Activated B cell treated with CpG ODN at 0.5 μM for 24 hours (primary cell): Measurements from ENCODE around the gene RUVBL2. TPM values are rescaled to one million over a fixed set of nuclear protein-coding genes. Genes with fewer than 3 reads are reported as not detected.

Experiments
- ATAC-seq: fragments of 200-7000 bp; cut with Tn5 transposase; one replicate; pipeline ENCODE4 v1.10.0; 2021; ENCODE audit warnings: low read depth, mild to moderate bottlenecking, moderate library complexity
- CTCF ChIA-PET: fragments of 350-600 bp; sonication (Branson Sonifier 250); formaldehyde crosslinking; loops from one replicate; lab custom pipeline; 2021; ENCODE audit warnings: antibody characterized with exemption; lab: Charles Lee
- POLR2A ChIA-PET: fragments of 350-600 bp; sonication (Branson Sonifier 250); formaldehyde crosslinking; loops from one replicate; lab custom pipeline; 2021; ENCODE audit warnings: antibody characterized with exemption; lab: Charles Lee
- DNase-seq: peaks from one replicate; pipeline ENCODE4 v3.0.0; 2022
- H3K27ac Mint-ChIP-seq: one replicate; pipeline ENCODE4 v1.8.0; 2020; ENCODE audit warnings: mixed read lengths
- H3K27me3 Mint-ChIP-seq: one replicate; pipeline ENCODE4 v1.8.0; 2021; ENCODE audit warnings: mixed read lengths
- H3K36me3 Mint-ChIP-seq: one replicate; pipeline ENCODE4 v1.8.0; 2021; ENCODE audit warnings: low read depth, mixed read lengths
- H3K4me1 Mint-ChIP-seq: one replicate; pipeline ENCODE4 v1.8.0; 2021; ENCODE audit warnings: mixed read lengths
- H3K4me3 Mint-ChIP-seq: one replicate; pipeline ENCODE4 v1.8.0; 2020; ENCODE audit warnings: mild to moderate bottlenecking, mixed read lengths
- H3K9me3 Mint-ChIP-seq: one replicate; pipeline ENCODE4 v1.8.0; 2020; ENCODE audit warnings: mixed read lengths
- CTCF ChIP-seq: fragments of 200-600 bp; IDR thresholded peaks from one replicate; pipeline ENCODE4 v1.8.0; 2022; ENCODE audit warnings: antibody characterized with exemption, mild to moderate bottlenecking
- intact Hi-C: fragments of 100-400 bp; cut with micrococcal nuclease; formaldehyde crosslinking; loops from one replicate; pipeline ENCODE4 v1.15.1; 2024
- total RNA-seq: library from RNA; stranded (reverse); gene quantifications from 2 replicates; pipeline ENCODE4 v1.2.3, GENCODE V29; 2022

RUVBL2 gene
- total RNA-seq, 1 donor from 2014 or later: 75.6 TPM

- DNase-seq (peak; percentile 55), ATAC-seq (no peak)
- Mint-ChIP-seq H3K36me3 (peaks cover 43% of the 10 kb centered on the region), H3K27me3 (no peaks in the 10 kb centered on the region), H3K9me3 (no peaks in the 10 kb centered on the region), H3K4me1 (peaks cover 72% of the 10 kb centered on the region), H3K4me3 (peak overlapping the region; percentile 99), H3K27ac (peak overlapping the region; percentile 99)
- CTCF ChIA-PET: no interaction called here
- POLR2A ChIA-PET: interaction anchor here (0.6 to 8.1 kb wide), 15 partner anchors 9 to 345 kb away, joined by 3 to 179 read pairs (median 5); partner anchors contain the start of genes BAX, NUCB1, PPP1R15A and RPL18
- intact Hi-C loops: loop anchor here (2.0 kb wide), 3 partner anchors 63 to 627 kb away; partner anchors contain the start of genes DBP, NUCB1 and PRR12
- no peak for TF ChIP-seq CTCF
Observed at GRCh38 chr19:48963371-48964204, 30.1 kb upstream of the RUVBL2 start.

- Mint-ChIP-seq H3K4me1 (peaks cover 70% of the 10 kb centered on the region), H3K9me3 (no peaks in the 10 kb centered on the region), H3K36me3 (peaks cover 46% of the 10 kb centered on the region), H3K27ac (peak overlapping the region; percentile 99), H3K4me3 (peak overlapping the region; percentile 99), H3K27me3 (no peaks in the 10 kb centered on the region)
- POLR2A ChIA-PET: interaction anchor here (0.7 to 8.1 kb wide), 17 partner anchors 10 to 345 kb away, joined by 3 to 179 read pairs (median 5); partner anchors contain the start of genes BAX, GYS1, NUCB1 and PPP1R15A
- DNase-seq (no peak), ATAC-seq (no peak)
- CTCF ChIA-PET: interaction anchor here (1.3 to 1.4 kb wide), 2 partner anchors 169 to 176 kb away, joined by 4 to 5 read pairs; no protein-coding TSS in a partner anchor
- TF ChIP-seq CTCF: no peak
- intact Hi-C loops: loop anchor here (1.0 to 5.0 kb wide), 7 partner anchors 10 to 626 kb away; partner anchors contain the start of genes BAX, DBP and PRR12
Observed at GRCh38 chr19:48964205-48965039, 29.3 kb upstream of the RUVBL2 start.

- H3K9me3 Mint-ChIP-seq: no peaks in the 10 kb centered on the region
- H3K36me3 Mint-ChIP-seq: peaks cover 52% of the 10 kb centered on the region
- H3K27ac Mint-ChIP-seq: peak within 1 kb of the TSS; percentile 99
- ATAC-seq (peak; percentile 80), DNase-seq (peak; percentile 88)
- peak within 1 kb of the TSS; percentile 99 for H3K4me3 Mint-ChIP-seq
- no peaks in the 10 kb centered on the region for H3K27me3 Mint-ChIP-seq
- CTCF ChIA-PET: interaction anchor here (1.3 to 1.4 kb wide), 2 partner anchors 170 to 177 kb away, joined by 4 to 5 read pairs; no protein-coding TSS in a partner anchor
- peaks cover 70% of the 10 kb centered on the region for H3K4me1 Mint-ChIP-seq
- intact Hi-C loops: loop anchor here (1.0 to 5.0 kb wide), 7 partner anchors 11 to 626 kb away; partner anchors contain the start of genes BAX, DBP and PRR12
- no peak for TF ChIP-seq CTCF
- POLR2A ChIA-PET: interaction anchor here (0.8 to 8.1 kb wide), 15 partner anchors 9 to 346 kb away, joined by 3 to 179 read pairs (median 5); partner anchors contain the start of genes BAX, BCAT2, DHDH and GYS1
Observed at GRCh38 chr19:48965040-48965805, 28.5 kb upstream of the RUVBL2 start, which contains the start of gene FTL. FTL (plus strand) TSS chr19:48965309; CDS start chr19:48965508, 199 bp downstream.

- intact Hi-C loops: loop anchor here (1.0 to 5.0 kb wide), 7 partner anchors 10 to 625 kb away; partner anchors contain the start of genes BAX, DBP and PRR12
- CTCF ChIA-PET: interaction anchor here (0.5 to 2.2 kb wide), 4 partner anchors 123 to 581 kb away, joined by 3 to 8 read pairs (median 6); no protein-coding TSS in a partner anchor
- no peaks in the 10 kb centered on the region for H3K27me3 Mint-ChIP-seq
- peak overlapping the region; percentile 99 for H3K27ac Mint-ChIP-seq
- peak; percentile 62 for ATAC-seq
- POLR2A ChIA-PET: interaction anchor here (0.6 to 8.1 kb wide), 18 partner anchors 8 to 347 kb away, joined by 3 to 179 read pairs (median 5); partner anchors contain the start of genes BAX, BCAT2, DHDH and GYS1
- peaks cover 55% of the 10 kb centered on the region for H3K36me3 Mint-ChIP-seq
- peak; percentile 79 for DNase-seq
- H3K4me3 Mint-ChIP-seq: peak overlapping the region; percentile 99
- no peak for TF ChIP-seq CTCF
- H3K9me3 Mint-ChIP-seq: no peaks in the 10 kb centered on the region
- peaks cover 72% of the 10 kb centered on the region for H3K4me1 Mint-ChIP-seq
Observed at GRCh38 chr19:48965806-48966540, 27.7 kb upstream of the RUVBL2 start.
